Globus pallidus (tissue), 1 donor: Measurements from ENCODE around the gene USP31.
"Not testable (repeated sequence)": the region's sequence is repeated elsewhere in the genome, so short reads cannot be mapped to it uniquely, and the experiment has no call there.

Experiments
- DNase-seq: peaks from one replicate; pipeline ENCODE4 v3.0.0-alpha.2; 2015; ENCODE audit warnings: low spot score

The USP31 gene

GRCh38 chr16:23131436-23131835 lies 17.8 kb downstream of the USP31 start:
- DNase-seq: no peak

- no peak for DNase-seq
Measured at GRCh38 chr16:23131036-23131435, 18.2 kb downstream of the USP31 start.

DNA sequence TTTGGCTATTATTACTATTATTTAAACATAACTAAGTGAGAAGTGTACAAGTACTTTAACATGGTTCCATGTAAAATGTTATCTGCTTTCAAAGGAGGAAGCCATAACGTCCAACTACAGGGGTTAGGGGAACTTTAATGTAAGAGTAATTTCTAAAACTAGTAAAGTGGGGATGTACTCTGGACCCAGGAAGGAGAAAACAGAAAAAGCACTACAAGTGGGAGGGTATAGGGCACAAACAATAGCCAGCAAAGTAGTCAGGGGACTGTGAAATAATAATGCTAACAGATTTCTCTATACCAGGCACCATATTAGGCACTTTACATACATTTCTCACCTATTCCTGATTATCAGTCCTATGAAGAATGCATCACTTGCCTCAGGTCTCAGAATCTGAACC lies 19.6 kb downstream of the USP31 start:
- no peak for DNase-seq

- DNase-seq: no peak
Measured at GRCh38 chr16:23128056-23128455, 21.2 kb downstream of the USP31 start.

GRCh38 chr16:23125277-23125676 lies 24.0 kb downstream of the USP31 start:
- DNase-seq: no peak

DNA sequence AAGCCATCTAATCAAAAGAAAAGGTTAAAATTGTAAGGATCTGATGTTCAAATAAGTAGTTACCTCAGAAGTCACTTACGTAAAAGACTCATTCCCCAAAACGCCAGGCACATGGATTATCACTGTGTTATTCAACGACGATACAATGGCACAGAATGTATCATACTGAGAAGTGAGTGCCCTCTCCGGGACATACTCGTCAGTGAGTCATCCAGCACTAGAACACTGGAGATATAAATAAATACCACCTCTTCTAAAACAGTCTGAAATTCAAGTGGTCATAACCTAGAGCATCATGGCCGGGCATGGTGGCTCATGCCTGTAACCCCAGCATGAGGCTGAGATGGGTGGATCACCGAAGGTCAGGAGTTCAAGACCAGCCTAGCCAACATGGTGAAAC lies 24.9 kb downstream of the USP31 start:
- DNase-seq: no peak

DNA sequence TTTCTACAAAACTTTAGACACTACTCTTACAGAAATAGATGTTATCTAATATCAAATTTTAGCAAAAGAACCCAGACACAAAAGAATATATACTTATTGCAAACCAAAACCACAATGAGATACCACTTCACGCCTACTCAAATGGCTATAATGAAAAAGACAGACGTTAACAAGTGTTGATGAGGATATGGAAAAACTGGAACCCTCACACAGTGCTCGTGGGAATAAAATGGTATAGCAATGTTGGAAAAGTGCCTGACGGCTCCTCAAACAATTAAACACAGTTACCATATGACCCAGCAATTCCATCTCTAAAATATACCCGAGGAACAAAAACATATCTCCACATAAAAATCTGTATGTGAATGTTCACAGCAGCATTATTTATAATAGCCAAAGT lies 27.1 kb downstream of the USP31 start:
- DNase-seq: no peak

DNA sequence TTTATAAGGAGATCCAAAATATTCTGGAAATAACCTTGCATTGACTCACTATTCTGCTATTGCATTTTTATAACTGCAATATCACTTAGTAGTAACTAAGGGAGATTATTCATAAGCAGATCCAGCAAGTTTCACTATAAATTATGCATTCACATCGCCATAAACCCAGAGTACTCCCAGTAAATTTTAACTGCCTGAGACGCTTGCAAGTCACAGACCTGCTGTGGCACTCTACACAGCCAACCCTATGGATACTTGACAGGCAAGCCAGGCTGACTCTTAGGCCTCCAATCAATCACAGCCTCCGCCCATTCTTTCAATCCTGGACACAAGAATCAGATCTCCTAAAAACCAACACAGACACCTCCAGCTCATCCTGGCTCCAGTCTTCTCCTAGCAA lies 28.2 kb downstream of the USP31 start:
- DNase-seq: no peak

GRCh38 chr16:23120562-23120961 lies 28.7 kb downstream of the USP31 start:
- no peak for DNase-seq

- no peak for DNase-seq
Measured at GRCh38 chr16:23119570-23119969, 29.7 kb downstream of the USP31 start.

GRCh38 chr16:23114131-23114904 lies 34.9 kb downstream of the USP31 start:
- no peak for DNase-seq

GRCh38 chr16:23113185-23113584 lies 36.1 kb downstream of the USP31 start:
- DNase-seq: no peak

- DNase-seq: no peak
Measured at GRCh38 chr16:23110257-23110899, 38.9 kb downstream of the USP31 start.

- no peak for DNase-seq
Measured at GRCh38 chr16:23107936-23108335, 41.3 kb downstream of the USP31 start.

- DNase-seq: no peak
Measured at GRCh38 chr16:23107117-23107516, 42.1 kb downstream of the USP31 start.

DNA sequence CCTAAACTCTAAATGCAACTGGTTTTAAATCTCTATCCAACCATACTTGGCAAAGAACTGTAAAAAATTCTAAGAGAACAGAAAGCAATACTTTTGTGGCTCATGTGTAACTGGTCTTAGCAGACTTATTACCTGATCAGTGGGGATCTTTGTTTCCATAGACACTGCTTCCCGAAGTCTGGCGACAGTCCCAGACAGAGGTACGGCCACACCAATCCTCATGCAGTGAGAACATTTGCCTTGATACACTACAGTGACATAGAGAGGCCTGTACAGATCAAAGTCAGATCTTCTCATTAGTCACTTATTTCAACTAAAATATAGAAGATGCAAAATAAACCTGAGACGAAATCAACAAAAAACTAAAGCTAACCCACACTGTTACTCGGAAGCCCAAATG lies 43.9 kb downstream of the USP31 start:
- DNase-seq: no peak

DNA sequence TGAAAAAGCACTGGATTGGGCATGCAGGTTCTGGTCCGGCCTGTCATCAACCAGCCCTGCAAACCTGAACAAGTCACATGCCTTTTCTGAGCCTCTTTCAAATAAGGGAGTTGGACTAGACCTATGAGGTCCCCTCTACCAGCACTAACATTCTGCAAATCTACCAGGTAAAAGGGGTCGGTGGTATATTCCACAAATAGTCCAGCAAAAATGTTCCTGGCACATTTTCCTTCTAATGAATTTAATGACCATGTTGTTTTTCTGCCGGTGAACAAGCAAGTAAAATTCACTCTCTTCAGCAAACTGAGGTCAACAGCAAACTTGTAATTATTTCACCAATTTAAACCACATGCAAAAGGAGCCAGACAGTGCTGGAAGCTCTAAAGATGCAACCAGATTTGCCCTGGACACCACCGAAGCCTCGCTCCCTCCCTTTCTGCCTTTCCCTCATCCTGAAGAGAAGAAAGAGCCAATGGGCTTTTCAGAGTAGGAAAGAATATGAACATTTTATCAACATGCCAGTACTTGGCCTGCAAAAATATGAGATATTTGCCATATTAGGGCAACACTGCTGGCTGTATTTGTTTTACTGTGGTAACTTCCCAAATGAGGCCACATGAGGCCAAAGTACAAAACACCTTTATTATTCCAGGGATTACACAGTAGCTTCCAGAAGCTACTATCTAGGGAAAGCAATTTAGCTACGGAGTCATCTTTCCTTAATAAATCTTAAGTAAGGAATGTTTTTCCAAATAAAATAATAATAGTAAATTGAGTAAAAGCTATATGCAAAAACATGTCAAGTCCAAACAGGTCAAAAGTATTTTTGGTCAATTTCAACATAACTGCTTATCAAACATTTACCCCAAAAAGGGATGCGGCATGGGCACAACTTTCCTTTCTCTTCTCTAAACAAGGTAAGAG lies 45.0 kb downstream of the USP31 start:
- no peak for DNase-seq

DNA sequence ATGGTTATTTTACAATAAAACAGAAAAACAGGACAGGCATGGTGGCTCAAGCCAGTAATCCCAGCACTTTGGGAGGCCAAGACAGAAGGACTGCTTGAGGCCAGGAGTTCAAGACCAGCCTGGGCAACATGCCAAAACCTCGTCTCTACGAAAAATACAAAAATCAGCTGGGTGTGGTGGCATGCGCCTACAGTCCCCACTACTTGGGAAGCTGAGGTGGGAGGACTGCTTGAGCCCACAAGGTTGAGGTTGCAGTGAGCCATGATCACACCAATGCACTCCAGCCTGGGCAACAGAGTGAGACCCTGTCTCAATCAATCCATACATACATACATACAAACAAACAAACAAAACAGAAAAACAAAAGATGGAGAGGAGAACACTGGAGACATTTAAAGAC lies 45.6 kb downstream of the USP31 start:
- DNase-seq: no peak

- DNase-seq: no peak
Measured at GRCh38 chr16:23101012-23101550, 48.2 kb downstream of the USP31 start.

DNA sequence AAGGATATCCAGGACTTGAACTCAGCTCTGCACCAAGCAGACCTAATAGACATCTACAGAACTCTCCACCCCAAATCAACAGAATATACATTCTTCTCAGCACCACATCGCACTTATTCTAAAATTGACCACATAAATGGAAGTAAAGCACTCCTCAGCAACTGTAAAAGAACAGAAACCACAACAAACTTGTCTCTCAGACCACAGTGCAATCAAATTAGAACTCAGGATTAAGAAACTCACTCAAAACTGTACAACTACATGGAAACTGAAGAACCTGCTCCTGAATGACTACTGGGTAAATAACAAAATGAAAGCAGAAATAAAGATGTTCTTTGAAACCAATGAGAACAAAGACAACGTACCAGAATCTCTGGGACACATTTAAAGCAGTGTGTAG lies 52.8 kb downstream of the USP31 start:
- not testable (repeated sequence) for DNase-seq

DNA sequence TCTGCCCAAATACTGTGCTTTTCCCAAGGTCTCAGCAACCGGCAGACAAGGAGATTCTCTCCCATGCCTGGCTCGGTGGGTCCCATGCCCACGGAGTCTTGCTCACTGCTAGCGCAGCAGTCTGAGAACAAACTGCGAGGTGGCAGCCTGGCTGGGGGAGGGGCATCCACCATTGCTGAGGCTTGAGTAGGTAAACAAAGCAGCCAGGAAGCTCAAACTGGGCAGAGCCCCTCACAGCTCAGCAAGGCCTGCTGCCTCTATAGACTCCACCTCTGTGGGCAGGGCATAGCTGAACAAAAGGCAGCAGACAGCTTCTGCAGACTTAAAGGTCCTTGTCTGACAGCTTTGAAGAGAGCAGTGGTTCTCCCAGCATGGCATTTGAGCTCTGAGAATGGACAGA lies 55.1 kb downstream of the USP31 start:
- DNase-seq: not testable (repeated sequence)

GRCh38 chr16:23092801-23093117 lies 56.5 kb downstream of the USP31 start:
- no peak for DNase-seq
